Inferior parietal cortex (tissue), 1 donor: Measurements from ENCODE around the gene MMAA.
A peak's percentile ranks its signal among the peaks of the same experiment; 100 is the strongest.
"Not testable (repeated sequence)": the region's sequence is repeated elsewhere in the genome, so short reads cannot be mapped to it uniquely, and the experiment has no call there.

Experiments used
- DNase-seq: peaks from one replicate; pipeline ENCODE4 v3.0.0-alpha.2; 2016; ENCODE audit errors: extremely low spot score

Gene MMAA

GRCh38 chr4:145635117-145635516 lies 15.9 kb downstream of the MMAA start:
- no peak for DNase-seq

DNA sequence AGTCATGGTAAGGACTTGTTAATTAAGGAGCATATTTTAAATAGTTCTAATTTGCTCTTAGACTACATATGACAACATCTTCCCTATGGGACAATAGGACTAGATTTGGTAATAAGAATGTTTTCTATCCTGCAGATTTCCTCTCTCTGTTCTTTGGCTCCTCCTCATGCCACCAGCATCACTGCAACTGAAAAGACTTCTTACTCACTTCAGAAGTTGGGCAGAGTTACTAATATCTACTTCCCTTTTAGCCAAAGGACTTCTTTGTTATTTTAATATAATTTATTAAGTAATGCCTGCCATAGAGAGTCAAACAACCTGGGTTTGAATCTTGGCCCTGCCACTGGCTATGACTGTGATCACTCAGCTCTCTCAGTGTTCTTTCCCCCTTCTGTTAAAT lies 16.4 kb downstream of the MMAA start:
- no peak for DNase-seq

- DNase-seq, result no peak
These were observed 20.1 kb downstream of the MMAA start for GRCh38 chr4:145639186-145639698.

DNA sequence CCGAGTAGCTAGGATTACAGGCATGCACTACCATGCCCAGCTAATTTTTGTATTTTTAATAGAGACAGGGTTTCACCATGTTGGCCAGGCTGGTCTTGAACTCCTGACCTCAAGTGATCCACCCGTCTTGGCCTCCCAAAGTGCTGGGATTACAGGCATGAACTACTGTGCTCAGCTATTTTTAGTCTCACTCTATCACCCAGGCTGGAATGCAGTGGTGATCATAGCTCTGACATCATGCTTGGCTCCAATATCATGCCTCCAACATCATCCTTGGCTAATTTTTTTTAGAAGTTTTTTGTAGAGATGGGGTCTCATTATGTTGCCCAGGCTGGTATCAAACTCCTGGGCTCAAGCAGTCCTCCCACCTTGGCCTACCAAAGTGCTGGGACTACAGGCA lies 21.1 kb downstream of the MMAA start:
- DNase-seq, result not testable (repeated sequence)

- no peak for DNase-seq
These were observed 24.1 kb downstream of the MMAA start for GRCh38 chr4:145643295-145643694.

GRCh38 chr4:145644699-145645098 lies 25.5 kb downstream of the MMAA start:
- DNase-seq, result no peak

GRCh38 chr4:145656156-145656555 lies 37.0 kb downstream of the MMAA start:
- DNase-seq, result no peak

DNA sequence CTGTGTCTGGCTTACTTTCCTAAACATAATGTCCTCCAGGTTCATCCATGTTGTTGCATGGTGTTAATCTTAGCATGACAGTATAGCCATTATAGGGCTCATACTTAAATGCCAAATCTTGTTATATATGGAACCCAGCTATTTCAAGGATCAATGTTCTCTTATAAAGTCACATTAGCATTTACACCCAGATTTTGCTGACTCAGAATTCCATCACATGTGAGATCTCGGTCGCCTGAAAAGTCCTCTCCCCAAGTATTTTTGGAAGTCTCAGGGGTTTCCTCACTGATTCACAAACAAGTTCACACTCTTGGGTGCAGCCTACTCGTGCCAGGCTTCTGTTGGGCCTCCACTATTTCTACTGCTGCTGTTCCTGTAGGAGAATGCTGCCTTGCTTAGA lies 40.9 kb downstream of the MMAA start:
- DNase-seq, result peak; percentile 34

- no peak for DNase-seq
These were observed 44.0 kb downstream of the MMAA start for GRCh38 chr4:145663194-145663593.

DNA sequence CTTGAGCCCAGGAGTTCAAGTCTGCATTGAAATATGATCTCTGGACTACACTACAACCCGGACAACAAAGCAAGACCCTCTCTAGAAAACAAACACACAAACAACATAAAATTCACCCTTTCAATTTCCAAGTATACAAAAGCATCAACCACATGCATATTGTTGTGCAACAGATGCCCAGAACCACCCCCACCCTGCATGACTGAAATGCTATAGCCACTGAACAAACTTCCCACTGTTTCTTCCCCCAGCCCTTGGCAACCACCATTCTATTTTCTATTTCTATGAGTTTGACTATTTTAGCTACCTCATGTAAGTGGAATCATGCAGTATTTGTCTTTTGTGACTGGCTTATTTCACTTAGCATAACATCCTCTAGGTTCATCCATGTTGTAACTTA lies 46.6 kb downstream of the MMAA start:
- no peak for DNase-seq

DNA sequence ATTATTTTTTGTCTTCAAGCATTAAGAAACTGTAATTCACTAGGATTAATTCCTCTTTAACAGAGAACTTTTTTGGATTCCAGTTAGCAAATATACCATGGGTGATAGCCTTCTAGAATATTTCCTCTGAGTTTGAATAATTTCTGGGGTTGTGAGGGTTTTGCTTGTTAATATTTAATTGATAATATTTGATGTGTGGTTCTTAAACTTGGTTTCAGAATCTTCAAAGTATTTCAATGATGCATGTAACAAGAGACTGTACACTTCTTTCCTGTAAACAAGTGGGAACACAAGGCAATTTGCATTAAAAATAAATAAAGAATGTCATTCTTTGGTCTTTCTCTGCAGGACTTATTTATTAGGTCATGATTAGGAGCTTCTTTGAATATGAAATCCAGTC lies 51.2 kb downstream of the MMAA start:
- no peak for DNase-seq

GRCh38 chr4:145679520-145679919 lies 60.3 kb downstream of the MMAA start:
- DNase-seq, result no peak

GRCh38 chr4:145679991-145680455 lies 60.8 kb downstream of the MMAA start, which contains the start of gene C4orf51:
C4orf51 (plus strand) TSS chr4:145680146; CDS start chr4:145680204, 58 bp downstream.
- no peak for DNase-seq

DNA sequence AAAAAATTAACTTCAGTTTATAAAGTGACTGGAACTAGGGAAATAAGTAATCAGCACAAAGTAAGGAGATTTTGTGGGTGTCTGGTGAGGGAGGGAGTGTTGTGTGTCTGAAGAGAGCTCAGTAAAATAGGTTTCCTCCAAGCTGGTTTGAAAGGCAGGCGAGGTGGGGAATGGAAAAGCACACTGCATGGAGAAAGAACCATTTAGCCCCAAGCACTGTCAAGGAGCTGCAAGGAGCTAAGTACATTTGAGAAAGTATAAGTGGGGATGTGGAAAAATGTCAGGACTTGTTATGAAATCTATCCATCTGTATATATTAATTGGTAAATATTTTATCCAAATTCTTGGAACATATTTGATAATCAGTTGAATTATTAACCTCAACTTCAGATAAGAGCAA lies 61.7 kb downstream of the MMAA start:
- no peak for DNase-seq

DNA sequence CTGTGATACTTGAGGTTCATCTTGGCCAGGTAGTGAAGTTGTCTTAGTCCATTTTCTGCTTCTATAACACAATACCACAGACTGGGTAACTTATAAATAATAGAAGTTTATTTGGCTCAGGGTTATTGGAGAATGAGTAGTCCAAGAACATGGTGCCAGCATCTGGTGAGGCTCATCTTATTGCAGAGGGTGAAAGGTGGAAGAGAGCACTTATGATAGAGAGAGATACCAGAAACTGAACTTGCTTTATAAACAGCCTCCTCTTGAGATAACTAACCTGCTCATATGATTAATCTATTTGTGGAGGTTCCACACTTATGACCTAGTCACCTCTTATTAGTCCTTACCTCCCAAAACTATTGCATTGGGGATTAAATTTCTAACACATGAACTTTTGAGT lies 62.3 kb downstream of the MMAA start:
- DNase-seq, result no peak

- no peak for DNase-seq
These were observed 62.8 kb downstream of the MMAA start for GRCh38 chr4:145681956-145682355.

- DNase-seq, result no peak
These were observed 67.8 kb downstream of the MMAA start for GRCh38 chr4:145686991-145687390.

DNA sequence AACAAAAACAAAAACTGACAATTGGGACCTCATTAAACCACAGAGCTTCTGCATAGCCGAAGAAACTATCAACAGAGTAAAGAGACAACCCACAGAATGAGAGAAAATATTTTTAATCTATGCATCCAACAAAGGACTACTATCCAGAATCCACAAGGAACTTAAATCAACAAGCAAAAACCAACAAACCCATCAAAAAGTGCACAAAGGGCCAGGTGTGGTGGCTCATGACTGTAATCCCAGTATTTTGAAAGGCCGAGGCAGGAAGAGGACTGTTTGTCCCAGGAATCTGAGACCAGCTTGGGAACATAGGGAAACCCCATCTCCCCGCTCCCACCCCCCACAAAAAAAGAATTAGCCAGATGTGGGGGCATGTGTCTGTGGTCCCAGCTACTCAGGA lies 71.4 kb downstream of the MMAA start:
- no peak for DNase-seq

DNA sequence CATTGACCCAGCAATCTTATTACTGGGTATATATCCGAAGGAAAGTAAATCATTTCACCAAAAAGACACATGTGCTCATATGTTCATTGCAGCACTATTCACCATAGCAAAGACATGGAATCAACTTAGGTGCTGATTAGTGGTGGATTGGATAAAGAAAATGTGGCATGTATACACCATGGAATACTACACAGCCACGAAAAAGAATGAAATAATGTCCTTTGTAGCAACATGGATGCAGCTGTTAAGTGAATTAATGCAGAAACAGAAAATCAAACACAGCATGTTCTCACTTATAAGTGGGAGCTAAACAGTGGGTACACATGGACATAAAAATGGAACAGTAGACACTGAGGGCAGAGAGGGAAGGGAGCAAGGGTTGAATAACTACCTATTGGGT lies 72.2 kb downstream of the MMAA start:
- not testable (repeated sequence) for DNase-seq

DNA sequence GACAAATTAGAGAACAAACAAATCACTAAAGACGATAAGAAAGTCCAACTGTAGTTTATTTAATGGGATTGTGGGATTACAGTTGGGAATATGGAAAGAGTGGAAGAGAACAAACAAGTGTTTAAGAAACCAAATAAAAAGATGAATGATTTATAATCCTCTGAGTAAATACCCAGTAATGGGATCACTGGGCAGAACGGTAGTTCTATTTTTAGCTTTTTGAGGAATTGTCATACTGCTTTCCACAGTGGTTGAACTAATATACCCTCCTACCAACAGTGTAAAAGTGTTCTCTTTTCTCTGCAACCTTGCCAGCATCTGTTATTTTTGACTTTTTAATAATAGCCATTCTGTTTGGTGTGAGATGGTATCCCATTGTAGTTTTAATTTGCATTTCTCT lies 75.7 kb downstream of the MMAA start:
- DNase-seq, result no peak

DNA sequence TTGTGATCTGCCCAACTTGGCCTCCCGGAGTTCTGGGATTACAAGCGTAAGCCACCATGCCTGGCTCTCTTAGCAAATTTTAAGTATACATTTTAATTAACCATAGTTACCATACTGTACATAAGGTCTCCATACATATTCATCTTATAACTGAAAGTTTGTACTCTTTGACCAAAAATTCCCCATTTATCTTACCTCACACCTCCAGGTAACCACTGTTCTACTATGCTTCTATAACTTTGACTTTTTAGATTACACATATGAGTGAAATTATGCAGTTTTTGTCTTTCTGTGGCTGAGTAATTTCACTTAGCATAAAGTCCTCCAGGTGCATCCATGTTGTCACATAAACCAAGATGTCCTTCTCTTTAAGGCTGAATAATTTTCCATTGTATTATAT lies 78.1 kb downstream of the MMAA start:
- no peak for DNase-seq

GRCh38 chr4:145698507-145698906 lies 79.3 kb downstream of the MMAA start:
- no peak for DNase-seq

- DNase-seq, result no peak
These were observed 84.8 kb downstream of the MMAA start for GRCh38 chr4:145703850-145704497.

GRCh38 chr4:145709336-145709735 lies 90.2 kb downstream of the MMAA start:
- DNase-seq, result no peak
